Right cardiac atrium (tissue), 5 donors: ENCODE data around the gene SEMA3E. TPM values are rescaled to one million over a fixed set of nuclear protein-coding genes. Genes with fewer than 3 reads are reported as not detected.

Source experiments
- ATAC-seq, 2 donors: fragments of 200-7000 bp; cut with Tn5 transposase; one replicate each; pipeline versions ENCODE4 v1.8.0 to v1.9.1; 2020; ENCODE audit warnings: moderate library complexity in 2 of 2, mild to moderate bottlenecking in 1 of 2
- DNase-seq, 3 donors: peaks; one replicate each; pipeline ENCODE4 v3.0.0-alpha.2; 2020
- H3K27ac ChIP-seq: one replicate; pipeline ENCODE4 v1.5.1; 2013; ENCODE audit warnings: mild to moderate bottlenecking, low read length, control low read depth, moderate library complexity
- H3K27me3 ChIP-seq: one replicate; pipeline ENCODE4 v1.6.1; 2013; ENCODE audit not compliant: control insufficient read depth, insufficient read depth
- H3K4me1 ChIP-seq: one replicate; pipeline ENCODE4 v1.6.1; 2013; ENCODE audit warnings: low read length; ENCODE audit not compliant: control insufficient read depth, insufficient read depth
- H3K4me3 ChIP-seq: one replicate; pipeline ENCODE4 v1.5.1; 2013; ENCODE audit warnings: low read length, control low read depth
- H3K9me3 ChIP-seq: one replicate; pipeline ENCODE4 v1.6.1; 2013; ENCODE audit warnings: low read length; ENCODE audit not compliant: control insufficient read depth
- WGBS: extraction: QIAGEN DNeasy Blood & Tissue Kit; methylation state at CpG from one replicate; pipeline ENCODE4 v1.1.7; 2013; 5-methylcytosine and 5-hydroxymethylcytosine counted together
- intact Hi-C, 4 donors: fragments of 100-400 bp; cut with DNase I; formaldehyde crosslinking; loops; one replicate each; pipeline versions ENCODE4 v1.11.0 to v1.14.0; 2022 to 2023
- polyA plus RNA-seq: library from polyadenylated mRNA; stranded (reverse); fragments of 200-250 nt; gene quantifications from one replicate; pipeline ENCODE4 v1.2.3, GENCODE V29; 2013
- total RNA-seq, 4 donors: library from RNA; stranded (reverse); fragmentation: NEBNext Ultra II Directional; extraction: Animal tissue kit (Norgen Biotek cat#: 25700); gene quantifications; one replicate each; pipeline ENCODE4 v1.2.1, GENCODE V29; 2021
- donor health status: healthy with polysubstance abuse.
- donor health status: DM: no; HTN: yes; CAD: no.
- donor health status: DM: no; HTN: no; CAD: no.
- donor health status: DM: no; HTN: yes; CAD: no; lungs with severe emphysema.
- donor health status: DM: yes; HTN: yes; CAD: no.

Gene SEMA3E
- total and polyA plus RNA-seq, 5 donors: 0.02 to 1.4 (median 0.23) TPM

DNA sequence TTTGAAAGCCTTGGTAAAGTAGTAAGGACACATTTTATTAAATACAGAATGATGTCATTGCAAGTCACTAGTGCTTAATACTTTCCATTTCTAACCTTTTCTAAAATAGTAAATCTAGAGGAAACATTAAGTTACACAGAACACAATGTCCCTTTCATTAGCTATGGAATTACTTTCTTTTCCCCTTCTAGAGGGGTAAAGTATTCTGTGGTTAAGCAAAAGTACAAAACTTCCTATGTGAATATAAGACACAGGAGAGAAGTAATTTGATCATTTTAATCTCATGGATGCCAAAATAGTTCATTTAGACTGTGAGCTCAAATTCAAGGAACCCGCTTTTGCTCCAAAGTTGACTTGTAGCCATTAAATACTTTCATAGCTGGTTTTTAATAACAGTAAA lies 49.8 kb downstream of the SEMA3E start:
- Histone ChIP-seq H3K4me1 (no peaks in the 10 kb centered on the region), H3K27me3 (no peaks in the 10 kb centered on the region), H3K9me3 (no peaks in the 10 kb centered on the region), H3K27ac (no peak overlapping the region), H3K4me3 (no peak overlapping the region)
- ATAC-seq: no peak
- DNase-seq: no peak
- 83% methylated on average over 1 of the region's 1 CpG for WGBS
- intact Hi-C loops: no loop called here

DNA sequence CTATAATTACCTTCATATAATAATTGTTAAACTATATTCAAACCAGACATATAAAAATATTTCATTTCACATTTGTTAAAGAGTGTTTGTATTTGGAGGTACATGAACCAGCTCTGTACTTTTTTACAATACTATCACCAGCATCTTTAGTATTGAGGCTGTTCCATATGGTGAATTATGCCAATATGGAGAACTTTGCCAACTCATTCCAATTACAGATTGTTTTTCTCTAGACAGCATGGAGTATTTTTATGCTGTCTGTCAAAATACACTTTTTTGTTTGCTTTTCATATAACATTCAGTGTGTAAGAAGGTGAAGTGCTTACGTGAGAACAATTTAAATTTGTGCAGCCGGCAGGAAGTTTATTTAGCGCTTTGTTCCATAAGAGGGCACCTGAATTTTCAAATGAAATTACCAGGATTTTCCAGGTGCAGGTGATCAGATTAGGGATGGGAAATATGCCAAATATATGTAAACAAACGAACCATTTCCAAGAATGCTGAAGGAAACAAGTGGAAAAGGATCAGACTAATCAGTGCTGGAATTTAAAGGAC lies 54.9 kb downstream of the SEMA3E start:
- no peak for DNase-seq
- Histone ChIP-seq H3K27ac (no peak overlapping the region), H3K4me3 (no peak overlapping the region), H3K4me1 (no peaks in the 10 kb centered on the region), H3K27me3 (no peaks in the 10 kb centered on the region), H3K9me3 (no peaks in the 10 kb centered on the region)
- ATAC-seq: no peak
- 72% methylated on average over 4 of the region's 4 CpGs for WGBS
- intact Hi-C loops: no loop called here

DNA sequence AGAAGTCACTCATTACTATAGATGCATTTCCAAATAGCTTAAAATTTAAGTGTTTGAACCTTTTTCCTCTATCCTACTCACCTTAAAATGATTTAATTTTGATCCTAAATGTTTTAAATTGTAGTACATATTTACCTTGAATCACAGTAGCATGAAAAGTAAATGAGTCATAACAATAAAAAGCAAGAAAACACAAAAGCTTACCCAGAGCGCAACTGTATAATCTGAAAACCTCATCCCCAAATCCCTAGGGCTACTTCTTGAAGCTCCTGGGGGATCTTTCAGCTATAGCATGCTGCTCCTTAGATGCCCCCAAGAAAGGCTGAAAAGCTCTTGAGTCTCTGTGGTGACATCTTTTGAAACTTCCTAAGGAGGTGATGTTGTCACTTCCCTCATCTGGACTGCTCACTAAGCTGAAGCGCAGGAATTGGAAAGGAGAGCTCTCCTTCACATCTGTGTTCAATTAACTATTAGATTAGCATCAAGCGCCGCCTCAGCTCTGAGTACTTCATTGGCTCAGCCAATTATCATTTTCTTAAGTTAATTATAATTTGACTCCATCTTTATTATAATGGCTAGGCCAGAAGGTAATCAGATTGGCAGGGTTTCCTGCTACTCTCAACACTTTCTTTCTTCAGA lies 60.2 kb downstream of the SEMA3E start:
- H3K4me3 ChIP-seq: no peak overlapping the region
- no peaks in the 10 kb centered on the region for H3K4me1 ChIP-seq
- no peak for ATAC-seq
- no peak for DNase-seq
- no peaks in the 10 kb centered on the region for H3K9me3 ChIP-seq
- intact Hi-C loops: no loop called here
- no peak overlapping the region for H3K27ac ChIP-seq
- H3K27me3 ChIP-seq: no peaks in the 10 kb centered on the region
- WGBS: 89% methylated on average over 4 of the region's 4 CpGs

DNA sequence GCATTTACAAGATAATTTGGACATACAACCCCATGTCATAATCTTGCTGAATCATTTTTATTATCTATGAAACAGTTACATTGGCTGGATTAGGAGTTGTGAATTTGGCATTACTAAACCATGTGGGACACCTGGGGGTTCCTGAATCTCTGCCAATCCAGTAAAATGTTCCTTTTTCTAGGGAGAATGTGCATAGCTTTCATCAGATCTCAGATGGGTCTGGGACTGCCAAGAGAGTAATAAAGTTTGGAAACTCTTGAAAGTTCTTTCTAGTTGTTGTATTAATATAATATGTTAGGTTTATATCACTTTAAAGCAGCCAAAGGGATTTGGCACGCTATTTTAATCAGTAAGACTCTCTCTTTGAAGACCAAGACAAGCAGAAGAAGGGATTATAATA lies 62.7 kb downstream of the SEMA3E start:
- no peak overlapping the region for H3K4me3 ChIP-seq

DNA sequence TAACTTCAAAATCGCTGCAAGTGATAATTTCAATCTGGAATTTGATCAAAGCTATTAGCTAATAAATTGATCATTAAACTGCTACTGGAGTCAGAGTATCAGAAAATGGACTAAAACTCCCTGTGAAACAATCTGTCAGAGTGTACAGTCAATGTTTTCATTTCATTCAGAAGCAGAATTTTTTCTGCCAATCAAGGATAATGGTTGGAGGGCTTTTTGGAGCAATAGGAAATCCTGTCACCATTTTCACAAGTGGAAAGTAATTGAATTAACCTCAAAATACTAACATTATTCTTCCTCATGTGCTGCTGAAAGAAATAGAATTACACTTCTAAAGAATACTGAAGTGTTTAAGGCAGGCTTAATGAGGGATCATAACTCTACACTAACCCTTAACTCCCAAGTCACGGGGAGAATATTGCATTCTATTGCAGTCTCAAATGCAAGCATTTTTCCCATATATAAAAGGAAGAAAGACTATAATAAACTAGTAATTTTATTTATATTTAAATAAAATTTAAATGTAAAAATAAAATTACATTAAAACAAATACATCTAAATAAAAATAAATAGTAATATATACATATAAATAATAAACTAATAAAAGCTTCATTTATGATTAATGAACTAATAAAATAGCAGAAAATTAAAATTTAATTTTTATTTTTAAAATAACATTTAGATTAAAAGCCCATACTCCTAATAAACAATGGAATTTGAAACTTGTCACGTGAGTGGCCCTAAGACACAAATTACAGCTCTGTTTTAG lies 67.1 kb downstream of the SEMA3E start:
- Histone ChIP-seq H3K27me3 (no peaks in the 10 kb centered on the region), H3K4me3 (no peak overlapping the region), H3K27ac (no peak overlapping the region), H3K9me3 (no peaks in the 10 kb centered on the region), H3K4me1 (no peaks in the 10 kb centered on the region)
- intact Hi-C loops: no loop called here
- DNase-seq (no peak), ATAC-seq (no peak)
- 78% methylated on average over 3 of the region's 3 CpGs for WGBS

More for the DNA sequence above, 62.7 kb downstream of the SEMA3E start:
- no peaks in the 10 kb centered on the region for H3K27me3 ChIP-seq
- no peaks in the 10 kb centered on the region for H3K4me1 ChIP-seq
- DNase-seq: no peak
- WGBS: 44% methylated on average over 1 of the region's 1 CpG
- no peaks in the 10 kb centered on the region for H3K9me3 ChIP-seq
- no peak overlapping the region for H3K27ac ChIP-seq
- intact Hi-C loops: no loop called here
- no peak for ATAC-seq

DNA sequence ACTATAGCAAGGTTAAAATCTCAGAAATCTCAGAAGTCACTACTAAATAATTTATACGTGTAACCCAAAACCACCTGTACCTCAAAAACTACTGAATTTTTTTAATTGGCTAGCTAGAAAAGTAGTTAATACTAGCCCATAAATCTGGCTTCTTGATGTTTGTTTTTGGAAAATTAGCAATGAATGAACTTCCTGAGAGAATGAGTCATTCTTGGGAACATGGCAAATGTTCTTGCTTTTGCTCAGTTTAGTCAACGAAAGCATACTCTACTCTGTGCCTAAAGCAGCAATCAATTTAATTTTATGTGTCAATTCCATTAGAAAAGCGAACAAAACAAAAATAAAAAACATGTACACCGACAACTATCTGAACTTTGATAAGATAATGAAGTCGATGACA lies 69.2 kb downstream of the SEMA3E start:
- WGBS: 63% methylated on average over 5 of the region's 5 CpGs
- no peak overlapping the region for H3K4me3 ChIP-seq
- ATAC-seq (no peak), DNase-seq (no peak)
- H3K27ac ChIP-seq: no peak overlapping the region
- intact Hi-C loops: no loop called here
- H3K4me1 ChIP-seq: no peaks in the 10 kb centered on the region
- no peaks in the 10 kb centered on the region for H3K9me3 ChIP-seq
- no peaks in the 10 kb centered on the region for H3K27me3 ChIP-seq

DNA sequence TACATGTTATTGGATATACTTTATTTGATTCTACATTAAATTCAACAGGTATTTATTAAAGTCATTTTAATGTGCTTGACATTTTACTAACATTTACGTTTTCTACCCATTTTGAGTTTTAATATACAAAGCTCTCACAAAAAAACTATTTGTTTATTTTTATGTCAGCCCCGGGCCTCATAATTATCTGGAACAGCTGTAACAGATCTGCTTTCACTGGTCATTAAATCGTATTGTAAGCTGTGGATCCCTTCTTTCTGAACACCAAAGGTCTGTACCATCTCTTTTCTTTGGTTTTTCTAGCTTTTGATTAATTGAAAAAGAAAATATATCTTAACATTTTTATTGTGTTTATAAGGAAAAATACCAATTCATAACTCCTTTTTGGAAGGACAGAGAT lies 73.5 kb downstream of the SEMA3E start:
- intact Hi-C loops: no loop called here
- DNase-seq: no peak
- H3K9me3 ChIP-seq: no peaks in the 10 kb centered on the region
- no peaks in the 10 kb centered on the region for H3K4me1 ChIP-seq
- 48% methylated on average over 3 of the region's 3 CpGs for WGBS
- ATAC-seq: no peak
- no peak overlapping the region for H3K27ac ChIP-seq
- no peaks in the 10 kb centered on the region for H3K27me3 ChIP-seq
- no peak overlapping the region for H3K4me3 ChIP-seq

DNA sequence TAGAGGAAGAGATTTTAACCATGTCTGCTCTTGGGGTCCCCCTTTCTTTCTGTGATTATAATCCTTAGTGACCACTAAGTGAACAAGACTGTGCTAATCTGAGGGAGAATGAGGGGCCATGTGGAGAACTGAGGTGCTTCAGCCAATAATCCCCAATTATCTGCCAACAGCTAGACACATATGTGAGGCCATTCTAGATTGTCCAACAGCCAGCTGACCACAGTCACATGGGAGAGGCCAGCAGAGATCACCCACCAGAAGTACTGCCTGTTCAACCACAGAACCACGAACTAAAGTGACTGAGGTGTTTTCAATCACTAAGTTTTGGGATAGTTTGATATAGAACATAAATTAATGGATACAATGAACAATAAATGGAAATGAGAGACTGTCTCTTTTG lies 74.3 kb downstream of the SEMA3E start:
- H3K4me1 ChIP-seq: no peaks in the 10 kb centered on the region
- DNase-seq (no peak), ATAC-seq (no peak)
- no peak overlapping the region for H3K27ac ChIP-seq
- no peaks in the 10 kb centered on the region for H3K9me3 ChIP-seq
- intact Hi-C loops: no loop called here
- H3K27me3 ChIP-seq: no peaks in the 10 kb centered on the region
- H3K4me3 ChIP-seq: no peak overlapping the region
- WGBS: 65% methylated on average over 1 of the region's 1 CpG

DNA sequence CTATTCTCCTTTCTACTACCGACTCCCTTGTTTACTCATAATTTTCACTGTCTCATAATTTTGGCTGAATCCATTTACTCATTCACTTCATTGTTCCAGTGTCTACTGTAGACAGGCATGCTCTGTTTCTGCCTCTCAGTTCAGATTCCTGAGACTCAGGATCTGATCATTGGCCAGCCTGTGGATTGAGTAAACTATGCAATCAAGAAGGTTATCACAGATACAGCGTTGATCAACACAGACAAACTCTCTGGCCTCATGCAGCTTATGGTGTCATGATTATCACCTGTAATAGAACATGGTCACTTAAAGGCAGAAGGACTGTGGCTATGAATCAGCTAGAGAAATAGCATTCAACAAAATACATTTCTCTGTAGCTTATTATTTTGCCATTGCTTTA lies 86.0 kb downstream of the SEMA3E start:
- Histone ChIP-seq H3K4me1 (no peaks in the 10 kb centered on the region), H3K9me3 (no peaks in the 10 kb centered on the region), H3K27ac (no peak overlapping the region), H3K4me3 (no peak overlapping the region), H3K27me3 (no peaks in the 10 kb centered on the region)
- 66% methylated on average over 2 of the region's 2 CpGs for WGBS
- ATAC-seq: no peak
- DNase-seq: no peak
- intact Hi-C loops: no loop called here

DNA sequence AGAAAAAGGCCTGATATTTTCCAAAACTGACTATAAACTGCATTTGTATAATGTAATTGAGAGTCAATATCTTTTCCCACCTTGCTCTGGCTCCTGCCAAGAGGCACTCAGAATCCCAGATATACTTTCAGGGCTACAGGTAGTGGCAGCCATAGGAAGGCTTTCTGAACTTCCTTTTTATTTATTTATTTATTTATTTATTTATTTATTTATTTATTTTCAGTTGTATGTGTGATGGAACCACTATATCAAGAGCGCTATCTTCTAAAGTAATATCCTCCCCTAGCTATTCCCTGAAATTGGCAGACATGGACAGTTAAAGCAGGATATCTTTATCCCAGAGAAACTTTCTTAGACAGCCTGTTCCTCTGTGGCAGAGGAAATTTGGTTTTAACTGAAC lies 86.7 kb downstream of the SEMA3E start:
- no peak overlapping the region for H3K4me3 ChIP-seq
- 96% methylated on average over 1 of the region's 1 CpG for WGBS
- no peaks in the 10 kb centered on the region for H3K4me1 ChIP-seq
- no peaks in the 10 kb centered on the region for H3K27me3 ChIP-seq
- H3K9me3 ChIP-seq: no peaks in the 10 kb centered on the region
- no peak for ATAC-seq
- no peak overlapping the region for H3K27ac ChIP-seq
- intact Hi-C loops: no loop called here
- no peak for DNase-seq

DNA sequence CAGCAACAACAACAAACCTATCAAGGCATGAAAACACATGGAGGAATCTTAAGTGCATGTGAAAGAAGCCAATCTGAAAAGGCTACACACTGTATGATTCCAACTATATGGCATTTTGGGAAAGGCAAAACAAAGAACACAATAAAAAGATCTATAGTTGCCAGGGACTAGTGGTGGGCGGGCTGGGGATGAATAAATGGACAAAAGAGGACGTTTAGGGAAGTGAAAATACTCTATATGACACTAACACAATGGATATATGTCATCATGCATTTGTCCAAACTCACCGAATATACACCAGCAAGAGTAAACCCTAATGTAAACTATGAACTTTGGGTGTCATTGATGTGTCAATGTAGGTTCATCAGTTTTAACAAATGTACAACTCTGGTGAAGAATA lies 89.1 kb downstream of the SEMA3E start:
- no peak for ATAC-seq
- no peaks in the 10 kb centered on the region for H3K4me1 ChIP-seq
- intact Hi-C loops: no loop called here
- no peaks in the 10 kb centered on the region for H3K9me3 ChIP-seq
- H3K27me3 ChIP-seq: no peaks in the 10 kb centered on the region
- DNase-seq: no peak
- WGBS: 68% methylated on average over 3 of the region's 3 CpGs
- H3K27ac ChIP-seq: no peak overlapping the region
- no peak overlapping the region for H3K4me3 ChIP-seq
